Activated T-cell treated with anti-CD3 and anti-CD28 coated beads, Interleukin-2, amount 50 U/mL, for 4 hours (primary cell): ENCODE results near the gene SLC41A3. TPM values are rescaled to one million over a fixed set of nuclear protein-coding genes. Genes with fewer than 3 reads are reported as not detected.

ENCODE experiments used
- ATAC-seq, 2 donors: fragments of 200-7000 bp; cut with Tn5 transposase; one replicate each; pipeline ENCODE4 v1.10.0; 2021
- DNase-seq: peaks from one replicate; pipeline ENCODE4 v3.0.0-alpha.2; 2020
- H3K27me3 Mint-ChIP-seq: one replicate; pipeline ENCODE4 v1.8.0; 2021; ENCODE audit warnings: low read depth, mixed read lengths
- H3K36me3 Mint-ChIP-seq: one replicate; pipeline ENCODE4 v1.8.0; 2022; ENCODE audit warnings: mixed read lengths; ENCODE audit not compliant: insufficient read depth
- H3K4me1 Mint-ChIP-seq: one replicate; pipeline ENCODE4 v1.8.0; 2021; ENCODE audit warnings: low read depth, mixed read lengths
- H3K4me3 Mint-ChIP-seq: one replicate; pipeline ENCODE4 v1.8.0; 2021; ENCODE audit warnings: mild to moderate bottlenecking, moderate library complexity, mixed read lengths
- H3K9me3 Mint-ChIP-seq: one replicate; pipeline ENCODE4 v1.8.0; 2021; ENCODE audit warnings: mixed read lengths
- total RNA-seq, 3 donors: library from RNA; stranded (reverse); gene quantifications; one replicate each; pipeline ENCODE4 v1.2.1, GENCODE V29; 2021

Gene SLC41A3
- total RNA-seq, 3 donors from 2014 or later, result 23.6 to 28.1 (median 25.4) TPM

- no peak overlapping the region for H3K4me3 Mint-ChIP-seq
- no peaks in the 10 kb centered on the region for H3K27me3 Mint-ChIP-seq
- DNase-seq, result no peak
- no peak for ATAC-seq
- H3K9me3 Mint-ChIP-seq, result peaks cover 9% of the 10 kb centered on the region
- H3K4me1 Mint-ChIP-seq, result peaks cover 7% of the 10 kb centered on the region
- H3K36me3 Mint-ChIP-seq, result peaks cover 62% of the 10 kb centered on the region
Observed at GRCh38 chr3:126031981-126032471, 51.9 kb downstream of the SLC41A3 start.

- Mint-ChIP-seq H3K27me3 (no peaks in the 10 kb centered on the region), H3K9me3 (peaks cover 9% of the 10 kb centered on the region), H3K36me3 (peaks cover 58% of the 10 kb centered on the region), H3K4me3 (no peak overlapping the region), H3K4me1 (peaks cover 14% of the 10 kb centered on the region)
- DNase-seq (no peak), ATAC-seq (no peak)
Observed at GRCh38 chr3:126030455-126030854, 53.5 kb downstream of the SLC41A3 start.

- Mint-ChIP-seq H3K36me3 (peaks cover 59% of the 10 kb centered on the region), H3K4me1 (peaks cover 11% of the 10 kb centered on the region), H3K27me3 (no peaks in the 10 kb centered on the region), H3K9me3 (peaks cover 9% of the 10 kb centered on the region), H3K4me3 (no peak overlapping the region)
- no peak for DNase-seq
- ATAC-seq, result no peak
Observed at GRCh38 chr3:126029241-126029640, 54.7 kb downstream of the SLC41A3 start.

- Mint-ChIP-seq H3K9me3 (peaks cover 9% of the 10 kb centered on the region), H3K4me3 (no peak overlapping the region), H3K36me3 (peaks cover 52% of the 10 kb centered on the region), H3K27me3 (no peaks in the 10 kb centered on the region), H3K4me1 (peaks cover 11% of the 10 kb centered on the region)
- ATAC-seq, result no peak
- DNase-seq, result no peak
Observed at GRCh38 chr3:126028096-126028495, 55.8 kb downstream of the SLC41A3 start.

- Mint-ChIP-seq H3K9me3 (peaks cover 9% of the 10 kb centered on the region), H3K36me3 (peaks cover 44% of the 10 kb centered on the region), H3K4me1 (peaks cover 11% of the 10 kb centered on the region), H3K4me3 (no peak overlapping the region), H3K27me3 (no peaks in the 10 kb centered on the region)
- ATAC-seq, result no peak
- DNase-seq, result no peak
Observed at GRCh38 chr3:126026761-126027160, 57.2 kb downstream of the SLC41A3 start.

- no peak for ATAC-seq
Observed at GRCh38 chr3:126026277-126026751, 57.6 kb downstream of the SLC41A3 start.

GRCh38 chr3:126025862-126026261, 58.1 kb downstream of the SLC41A3 start:
- no peak for ATAC-seq
- Mint-ChIP-seq H3K27me3 (no peaks in the 10 kb centered on the region), H3K9me3 (peaks cover 9% of the 10 kb centered on the region), H3K36me3 (peaks cover 46% of the 10 kb centered on the region), H3K4me1 (peaks cover 11% of the 10 kb centered on the region), H3K4me3 (no peak overlapping the region)
- no peak for DNase-seq

More at GRCh38 chr3:126026277-126026751, 57.6 kb downstream of the SLC41A3 start:
- H3K4me1 Mint-ChIP-seq, result peaks cover 11% of the 10 kb centered on the region
- H3K36me3 Mint-ChIP-seq, result peaks cover 44% of the 10 kb centered on the region
- no peak for DNase-seq
- peaks cover 9% of the 10 kb centered on the region for H3K9me3 Mint-ChIP-seq
- H3K27me3 Mint-ChIP-seq, result no peaks in the 10 kb centered on the region
- H3K4me3 Mint-ChIP-seq, result no peak overlapping the region

GRCh38 chr3:126025116-126025729, 58.7 kb downstream of the SLC41A3 start:
- Mint-ChIP-seq H3K4me3 (no peak overlapping the region), H3K27me3 (no peaks in the 10 kb centered on the region), H3K36me3 (peaks cover 45% of the 10 kb centered on the region), H3K9me3 (peaks cover 9% of the 10 kb centered on the region), H3K4me1 (peaks cover 11% of the 10 kb centered on the region)
- ATAC-seq, result no peak
- no peak for DNase-seq

- Mint-ChIP-seq H3K4me3 (no peak overlapping the region), H3K4me1 (peaks cover 11% of the 10 kb centered on the region), H3K36me3 (peaks cover 44% of the 10 kb centered on the region), H3K27me3 (no peaks in the 10 kb centered on the region), H3K9me3 (peaks cover 9% of the 10 kb centered on the region)
- ATAC-seq, result no peak
- DNase-seq, result no peak
Observed at GRCh38 chr3:126024049-126024854, 59.7 kb downstream of the SLC41A3 start.

- Mint-ChIP-seq H3K4me3 (no peak overlapping the region), H3K9me3 (peaks cover 9% of the 10 kb centered on the region), H3K4me1 (peaks cover 11% of the 10 kb centered on the region), H3K36me3 (peaks cover 40% of the 10 kb centered on the region), H3K27me3 (no peaks in the 10 kb centered on the region)
- ATAC-seq (no peak), DNase-seq (no peak)
Observed at GRCh38 chr3:126023390-126023789, 60.5 kb downstream of the SLC41A3 start.

- H3K4me1 Mint-ChIP-seq, result peaks cover 11% of the 10 kb centered on the region
- no peak overlapping the region for H3K4me3 Mint-ChIP-seq
- H3K27me3 Mint-ChIP-seq, result no peaks in the 10 kb centered on the region
- H3K9me3 Mint-ChIP-seq, result peaks cover 6% of the 10 kb centered on the region
- ATAC-seq (no peak), DNase-seq (no peak)
- H3K36me3 Mint-ChIP-seq, result peaks cover 39% of the 10 kb centered on the region
Observed at GRCh38 chr3:126022741-126023359, 61.1 kb downstream of the SLC41A3 start.

GRCh38 chr3:126021702-126022101, 62.2 kb downstream of the SLC41A3 start:
- Mint-ChIP-seq H3K4me1 (peaks cover 8% of the 10 kb centered on the region), H3K36me3 (peaks cover 32% of the 10 kb centered on the region), H3K27me3 (no peaks in the 10 kb centered on the region), H3K4me3 (no peak overlapping the region), H3K9me3 (no peaks in the 10 kb centered on the region)
- ATAC-seq, result no peak
- no peak for DNase-seq

GRCh38 chr3:126021224-126021623, 62.7 kb downstream of the SLC41A3 start:
- peaks cover 4% of the 10 kb centered on the region for H3K4me1 Mint-ChIP-seq
- H3K36me3 Mint-ChIP-seq, result peaks cover 29% of the 10 kb centered on the region
- no peak for ATAC-seq
- no peak overlapping the region for H3K4me3 Mint-ChIP-seq
- DNase-seq, result no peak
- H3K27me3 Mint-ChIP-seq, result no peaks in the 10 kb centered on the region
- H3K9me3 Mint-ChIP-seq, result no peaks in the 10 kb centered on the region

GRCh38 chr3:126019683-126020082, 64.2 kb downstream of the SLC41A3 start:
- ATAC-seq (no peak), DNase-seq (no peak)
- Mint-ChIP-seq H3K27me3 (no peaks in the 10 kb centered on the region), H3K4me1 (no peaks in the 10 kb centered on the region), H3K4me3 (no peak overlapping the region), H3K36me3 (peaks cover 27% of the 10 kb centered on the region), H3K9me3 (no peaks in the 10 kb centered on the region)
